H1 (cell line): ENCODE measurements around the gene NAPG. TPM values are rescaled to one million over a fixed set of nuclear protein-coding genes. Genes with fewer than 3 reads are reported as not detected.

Experiments used
- CTCF ChIA-PET: fragments of 300-600 bp; sonication (Branson Sonifier 250); formaldehyde crosslinking; loops from one replicate; lab custom pipeline; 2021; ENCODE audit not compliant: partially characterized antibody; lab: Charles Lee
- POLR2A ChIA-PET: fragments of 300-600 bp; sonication (Branson Sonifier 250); formaldehyde crosslinking; loops from one replicate; lab custom pipeline; 2021; ENCODE audit warnings: inconsistent platforms; ENCODE audit not compliant: partially characterized antibody; lab: Charles Lee
- DNase-seq, 2 experiments: peaks; one replicate each; pipeline versions ENCODE4 v3.0.0 to v3.0.0-alpha.2; 2010 to 2022; ENCODE audit warnings: low spot score in 2 of 2, low read depth in 1 of 2, mixed read lengths in 1 of 2
- FAIRE-seq: peaks from 2 replicates; lab custom pipeline; 2011; peaks lifted over from hg19 to GRCh38; lab: Jason Lieb, UNC
- H2AFZ ChIP-seq: 2 replicates; pipeline ENCODE4 v1.8.1; 2012; ENCODE audit warnings: low read length, inconsistent platforms
- H2AK5ac ChIP-seq: 2 replicates; pipeline ENCODE4 v1.6.1; 2013; ENCODE audit warnings: low read depth, low read length
- H2BK120ac ChIP-seq: replicated peaks from 2 replicates; pipeline ENCODE3; 2013; ENCODE audit warnings: low read depth, low read length, inconsistent platforms
- H2BK12ac ChIP-seq: 2 replicates; pipeline ENCODE4 v1.6.1; 2013; ENCODE audit warnings: low read depth, low read length
- H2BK15ac ChIP-seq: 2 replicates; pipeline ENCODE4 v1.6.1; 2013; ENCODE audit warnings: low read length
- H2BK20ac ChIP-seq: 2 replicates; pipeline ENCODE4 v1.6.1; 2013; ENCODE audit warnings: low read length
- H2BK5ac ChIP-seq: 2 replicates; pipeline ENCODE4 v1.6.1; 2013; ENCODE audit warnings: low read depth, low read length
- H3K14ac ChIP-seq: 2 replicates; pipeline ENCODE4 v1.6.1; 2013; ENCODE audit warnings: inconsistent platforms; ENCODE audit not compliant: insufficient read length
- H3K18ac ChIP-seq: 2 replicates; pipeline ENCODE4 v1.6.1; 2013; ENCODE audit warnings: low read length; ENCODE audit errors: extremely low read depth
- H3K23ac ChIP-seq: 2 replicates; pipeline ENCODE4 v1.6.1; 2013; ENCODE audit warnings: inconsistent platforms; ENCODE audit not compliant: insufficient read length
- H3K23me2 ChIP-seq: 2 replicates; pipeline ENCODE4 v1.6.1; 2013; ENCODE audit warnings: low read depth, low read length
- H3K27ac ChIP-seq: 2 replicates; pipeline ENCODE4 v1.6.1; 2011; ENCODE audit warnings: low read depth, low read length, inconsistent platforms
- H3K27me3 ChIP-seq, 4 experiments: replicated peaks in 1 of 4; 1 replicate in 1 of 4; 2 replicates in 3 of 4; pipeline versions ENCODE4 v1.6.1 to v1.8.1; 2011 to 2013; ENCODE audit warnings: low read length in 3 of 4, mild to moderate bottlenecking in 3 of 4, inconsistent platforms in 2 of 4, mixed read lengths in 2 of 4, moderate library complexity in 1 of 4; ENCODE audit not compliant: control insufficient read depth in 3 of 4, insufficient read depth in 3 of 4; ENCODE audit errors: extremely low read depth in 1 of 4
- H3K36me3 ChIP-seq, 4 experiments: 2 replicates each; pipeline versions ENCODE4 v1.6.1 to v1.8.1; 2011 to 2013; ENCODE audit warnings: mild to moderate bottlenecking in 4 of 4, low read length in 3 of 4, moderate library complexity in 2 of 4, control low read depth in 1 of 4, inconsistent platforms in 1 of 4; ENCODE audit not compliant: insufficient read depth in 4 of 4, control insufficient read depth in 2 of 4
- H3K4ac ChIP-seq: replicated peaks from 2 replicates; pipeline ENCODE3; 2013; ENCODE audit warnings: low read length, low read depth, mixed read lengths, inconsistent platforms; ENCODE audit not compliant: insufficient read length
- H3K4me1 ChIP-seq, 4 experiments: replicated peaks in 1 of 4; 1 replicate in 1 of 4; 2 replicates in 3 of 4; pipeline versions ENCODE4 v1.6.1 to v1.8.1; 2011 to 2013; ENCODE audit warnings: low read length in 3 of 4, inconsistent platforms in 2 of 4, mixed read lengths in 1 of 4; ENCODE audit not compliant: insufficient read depth in 4 of 4, control insufficient read depth in 3 of 4
- H3K4me2 ChIP-seq, 2 experiments: 2 replicates each; pipeline versions ENCODE4 v1.6.1 to v1.8.1; 2011 to 2013; ENCODE audit warnings: low read depth in 2 of 2, low read length in 2 of 2, control low read depth in 1 of 2, inconsistent platforms in 1 of 2, mild to moderate bottlenecking in 1 of 2; ENCODE audit not compliant: insufficient read depth in 1 of 2
- H3K4me3 ChIP-seq, 4 experiments: fragments of 200-600, 300-600 bp in 1 of 4; sonication (generic), shearing (Covaris generic), sonication (Bioruptor Twin) in 1 of 4; 2 replicates each; pipeline versions ENCODE4 v1.5.1 to v1.8.1; 2011 to 2016; ENCODE audit warnings: low read length in 4 of 4, low read depth in 3 of 4, control low read depth in 2 of 4, inconsistent platforms in 2 of 4, mild to moderate bottlenecking in 2 of 4, mixed read lengths in 1 of 4, moderate library complexity in 1 of 4; ENCODE audit not compliant: insufficient read depth in 2 of 4; ENCODE audit errors: extremely low read depth in 1 of 4
- H3K56ac ChIP-seq: replicated peaks from 2 replicates; pipeline ENCODE3; 2013; ENCODE audit warnings: low read depth, mild to moderate bottlenecking, mixed read lengths, low read length, inconsistent platforms; ENCODE audit not compliant: insufficient read length
- H3K79me1 ChIP-seq: 2 replicates; pipeline ENCODE4 v1.6.1; 2013; ENCODE audit warnings: low read depth, low read length, control low read depth
- H3K79me2 ChIP-seq, 2 experiments: 2 replicates each; pipeline versions ENCODE4 v1.6.1 to v1.8.1; 2012 to 2013; ENCODE audit warnings: low read length in 2 of 2, mild to moderate bottlenecking in 2 of 2, inconsistent platforms in 1 of 2; ENCODE audit not compliant: insufficient read depth in 2 of 2, control insufficient read depth in 1 of 2
- H3K9ac ChIP-seq, 4 experiments: replicated peaks in 1 of 4; 1 replicate in 1 of 4; 2 replicates in 3 of 4; pipeline versions ENCODE4 v1.6.1 to v1.8.1; 2011 to 2013; ENCODE audit warnings: low read depth in 3 of 4, low read length in 3 of 4, control low read depth in 2 of 4, mild to moderate bottlenecking in 2 of 4, moderate library complexity in 2 of 4, inconsistent platforms in 1 of 4; ENCODE audit errors: extremely low read depth in 1 of 4
- H3K9me3 ChIP-seq, 2 experiments: 2 replicates each; pipeline versions ENCODE4 v1.6.1 to v1.8.1; 2012 to 2013; ENCODE audit warnings: mild to moderate bottlenecking in 2 of 2, moderate library complexity in 2 of 2, control low read depth in 1 of 2, inconsistent platforms in 1 of 2, low read depth in 1 of 2, low read length in 1 of 2, mixed read lengths in 1 of 2; ENCODE audit not compliant: insufficient read depth in 2 of 2
- H4K20me1 ChIP-seq, 2 experiments: replicated peaks in 1 of 2; 2 replicates each; pipeline versions ENCODE3 to v1.8.1; 2011 to 2013; ENCODE audit warnings: inconsistent platforms in 2 of 2, low read length in 2 of 2, mild to moderate bottlenecking in 1 of 2; ENCODE audit not compliant: insufficient read depth in 2 of 2, control insufficient read depth in 1 of 2
- H4K5ac ChIP-seq: 2 replicates; pipeline ENCODE4 v1.6.1; 2013; ENCODE audit warnings: low read length, low read depth, mixed read lengths, inconsistent platforms; ENCODE audit not compliant: insufficient read length
- H4K8ac ChIP-seq: 2 replicates; pipeline ENCODE4 v1.8.0; 2013; ENCODE audit warnings: mild to moderate bottlenecking, moderate library complexity, low read length, inconsistent platforms; ENCODE audit not compliant: insufficient read depth; ENCODE audit errors: extremely low read depth
- H4K91ac ChIP-seq: replicated peaks from 2 replicates; pipeline ENCODE3; 2013; ENCODE audit warnings: low read length, mixed read lengths, inconsistent platforms; ENCODE audit not compliant: insufficient read length
- BACH1 ChIP-seq: IDR thresholded peaks from 2 replicates; pipeline ENCODE4 v1.6.1; 2012; ENCODE audit warnings: low read length, improper control_type of control experiment
- EZH2 ChIP-seq: fragments of 200-600 bp; sonication (generic); IDR thresholded peaks from 2 replicates; pipeline ENCODE4 v1.7.1; 2012; ENCODE audit warnings: low read depth, mild to moderate bottlenecking, moderate library complexity, low read length, inconsistent platforms; ENCODE audit not compliant: severe bottlenecking
- HDAC6 ChIP-seq: IDR thresholded peaks from one replicate; pipeline ENCODE4 v1.7.1; 2012; ENCODE audit warnings: low read depth, mild to moderate bottlenecking, inconsistent platforms, low read length, moderate library complexity
- SP2 ChIP-seq: IDR thresholded peaks from 2 replicates; pipeline ENCODE4 v1.6.1; 2012; ENCODE audit warnings: mild to moderate bottlenecking, low read length, inconsistent platforms
- WGBS, 2 experiments: shearing (Covaris generic) in 1 of 2; methylation state at CpG; one replicate each; pipeline versions ENCODE4 v1.1.6 to v1.1.7; 2013 to 2015; ENCODE audit warnings: low lambda C conversion rate in 2 of 2, mixed read lengths in 2 of 2, inconsistent platforms in 1 of 2, low coverage in 1 of 2, missing lambda C conversion rate in 1 of 2; ENCODE audit not compliant: insufficient replicate concordance in 2 of 2, insufficient coverage in 1 of 2, insufficient read length in 1 of 2; ENCODE audit errors: extremely low coverage in 1 of 2, missing lambda C conversion rate in 1 of 2; 5-methylcytosine and 5-hydroxymethylcytosine counted together
- polyA plus RNA-seq, 7 experiments: library from polyadenylated mRNA; depleted of rRNA in 3 of 7; stranded (reverse) in 5 of 7; unstranded in 2 of 7; fragments of >200 nt in 5 of 7; fragments of 200-250 nt in 2 of 7; gene quantifications; 1 replicate in 5 of 7; 2 replicates in 1 of 7; 4 replicates in 1 of 7; pipeline versions ENCODE4 v1.2.1 to v1.2.3, GENCODE V29; 2011 to 2013; ENCODE audit warnings: missing spikeins in 2 of 7, mixed read lengths in 2 of 7
- total RNA-seq: library from RNA; stranded (reverse); fragmentation: NEBNext Ultra II Directional; extraction: Animal tissue kit (Norgen Biotek cat#: 25700); gene quantifications from 2 replicates; pipeline ENCODE4 v1.2.1, GENCODE V29; 2021

NAPG gene
- total and polyA plus RNA-seq, 2 of the 8 experiments (the other 6 are each of a cell fraction or from before 2014, with no cell fraction given) = 8.0 to 23.5 TPM

DNA sequence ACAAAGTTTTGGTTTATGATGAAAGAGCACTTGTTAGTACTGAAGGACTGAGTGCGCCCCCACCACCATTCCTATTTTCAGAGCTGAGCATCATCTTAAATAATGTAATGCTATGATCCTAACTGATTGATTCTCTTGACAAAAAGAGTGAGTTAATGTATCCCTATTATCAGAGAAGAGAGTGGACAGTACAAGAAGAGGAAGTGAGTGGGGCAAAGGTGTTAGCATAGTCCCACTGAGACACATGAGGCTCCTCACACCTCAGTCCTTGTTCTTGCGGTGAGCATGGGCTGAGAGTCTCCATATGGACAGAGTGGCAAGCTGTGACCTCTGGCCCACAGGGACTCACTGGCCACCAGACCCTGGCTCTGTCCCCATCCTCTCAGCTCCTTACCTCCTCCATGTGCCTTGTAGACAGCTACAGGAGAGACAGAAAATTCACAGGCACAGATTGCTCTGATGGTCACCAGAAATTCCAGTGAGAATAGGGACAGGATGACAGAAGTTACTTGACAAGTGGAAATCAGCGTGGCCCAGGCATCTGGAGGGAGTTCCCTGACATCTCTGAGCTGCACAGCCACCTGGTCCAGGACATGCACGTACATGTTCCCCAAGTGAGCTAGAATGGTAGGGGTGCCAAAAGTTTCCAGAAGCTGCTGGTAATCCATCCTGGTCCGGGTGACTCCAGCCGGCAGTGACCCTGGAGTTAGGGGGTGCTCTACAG, 32.6 kb downstream of the NAPG start:
- Histone ChIP-seq H3K9ac (no peak overlapping the region), H3K23me2 (no peaks in the 10 kb centered on the region), H4K5ac (no peak overlapping the region), H2AFZ (no peak overlapping the region), H3K4ac (no peak overlapping the region), H3K4me3 (no peak overlapping the region), H2AK5ac (no peak overlapping the region), H3K9me3 (peaks cover 3% of the 10 kb centered on the region in 2 experiments; a peak in 2 of 4 replicates), H3K36me3 (peaks cover 2 to 30% (median 19%) of the 10 kb centered on the region in 4 experiments; a peak in 7 of 8 replicates), H3K27ac (no peak overlapping the region), H3K4me1 (peaks cover 0 to 6% (median 3%) of the 10 kb centered on the region in 4 experiments; a peak in 3 of 7 replicates), H3K4me2 (no peak overlapping the region), H3K14ac (no peak overlapping the region), H3K27me3 (no peaks in the 10 kb centered on the region), H2BK5ac (no peak overlapping the region), H3K56ac (no peak overlapping the region), H3K79me1 (no peaks in the 10 kb centered on the region; the same call in 1 of the 2 replicates), H2BK20ac (no peak overlapping the region), H3K23ac (no peak overlapping the region), H3K18ac (no peak overlapping the region), H2BK120ac (no peak overlapping the region), H4K8ac (no peak overlapping the region), H2BK15ac (no peak overlapping the region), H2BK12ac (no peak overlapping the region), H3K79me2 (no peaks in the 10 kb centered on the region), H4K20me1 (peaks cover 0 to 2% of the 10 kb centered on the region in 2 experiments), H4K91ac (no peak overlapping the region)
- 94% methylated on average over 6 of the region's 6 CpGs; no CpG with 5 or more reads in 1 of the 2 experiments for WGBS, 2 experiments
- FAIRE-seq (no peak), DNase-seq (no peak)
- ChIA-PET POLR2A (no interaction called here), CTCF (interaction anchor here (1.2 to 3.6 kb wide), 6 partner anchors 11 to 597 kb away, joined by 3 to 25 read pairs (median 4); no protein-coding TSS in a partner anchor)
- TF ChIP-seq EZH2 (no peak), SP2 (no peak), BACH1 (no peak), HDAC6 (no peak)
